PC-9 (cell line): Measurements from ENCODE around the gene PHACTR3. TPM values are rescaled to one million over a fixed set of nuclear protein-coding genes. Genes with fewer than 3 reads are reported as not detected.

Source experiments
- BruUV-seq: library from RNA; stranded (reverse); fragments of 400-500 nt; replicated peaks from 2 replicates; lab custom pipeline; 2021; lab: Mats Ljungman, UMichigan
- CTCF ChIA-PET: fragments of 300-600 bp; sonication (Branson Sonifier 250); formaldehyde crosslinking; loops from one replicate; lab custom pipeline; 2022; ENCODE audit warnings: antibody characterized with exemption; lab: Charles Lee
- POLR2A ChIA-PET: fragments of 300-600 bp; sonication (Branson Sonifier 250); formaldehyde crosslinking; loops from one replicate; lab custom pipeline; 2022; ENCODE audit warnings: antibody characterized with exemption; ENCODE audit not compliant: unreplicated experiment; lab: Charles Lee
- DNase-seq, 2 experiments: peaks; one replicate each; pipeline versions ENCODE4 v3.0.0 to v3.0.0-alpha.2; 2015 to 2022; ENCODE audit warnings: mixed read lengths in 1 of 2
- H2AFZ ChIP-seq: fragments of 200-600 bp; sonication (generic); 2 replicates; pipeline ENCODE4 v1.8.1; 2017; ENCODE audit warnings: antibody characterized with exemption
- H3F3A ChIP-seq: fragments of 200-600 bp; sonication (generic); 2 replicates; pipeline ENCODE4 v1.8.1; 2017; ENCODE audit warnings: antibody characterized with exemption, mild to moderate bottlenecking, low read depth; ENCODE audit not compliant: insufficient read depth
- H3K27ac ChIP-seq: fragments of 200-600 bp; sonication (generic); 2 replicates; pipeline ENCODE4 v1.6.1; 2016; ENCODE audit warnings: mixed run types
- H3K27me3 ChIP-seq: fragments of 200-600 bp; sonication (generic); 2 replicates; pipeline ENCODE4 v1.6.1; 2016; ENCODE audit warnings: low read depth, mixed run types; ENCODE audit not compliant: insufficient read depth
- H3K36me3 ChIP-seq: fragments of 200-600 bp; sonication (generic); 2 replicates; pipeline ENCODE4 v1.6.1; 2016; ENCODE audit warnings: low read depth, mixed run types
- H3K4me1 ChIP-seq: fragments of 200-600 bp; sonication (generic); replicated peaks from 2 replicates; pipeline ENCODE4 v1.6.1; 2016; ENCODE audit warnings: mixed run types; ENCODE audit not compliant: insufficient read depth
- H3K4me2 ChIP-seq: fragments of 200-600 bp; sonication (generic); 2 replicates; pipeline ENCODE4 v1.6.1; 2017; ENCODE audit warnings: mixed run types
- H3K4me3 ChIP-seq: fragments of 200-600 bp; sonication (generic); 2 replicates; pipeline ENCODE4 v1.6.1; 2016; ENCODE audit warnings: mixed run types
- H3K79me2 ChIP-seq: fragments of 200-600 bp; sonication (generic); 2 replicates; pipeline ENCODE4 v1.6.1; 2017; ENCODE audit warnings: low read depth, mixed run types
- H3K9me2 ChIP-seq: fragments of 200-600 bp; sonication (generic); 2 replicates; pipeline ENCODE4 v1.8.1; 2017; ENCODE audit warnings: mild to moderate bottlenecking; ENCODE audit not compliant: insufficient read depth
- H3K9me3 ChIP-seq: fragments of 200-600 bp; sonication (generic); 2 replicates; pipeline ENCODE4 v1.8.1; 2016; ENCODE audit warnings: low read depth; ENCODE audit not compliant: insufficient read depth
- H4K20me1 ChIP-seq: fragments of 200-600 bp; sonication (generic); 2 replicates; pipeline ENCODE4 v1.8.1; 2017; ENCODE audit not compliant: insufficient read depth
- EZH2 ChIP-seq: fragments of 200-600 bp; sonication (generic); IDR thresholded peaks from 2 replicates; pipeline ENCODE4 v1.8.0; 2017; ENCODE audit warnings: antibody characterized with exemption, low read depth
- intact Hi-C: fragments of 100-400 bp; cut with micrococcal nuclease; formaldehyde crosslinking; loops from one replicate; pipeline ENCODE4 v1.10.0; 2022; ENCODE audit not compliant: unreplicated experiment
- total RNA-seq: library from RNA; stranded (reverse); gene quantifications from 2 replicates; pipeline ENCODE4 v1.2.3, GENCODE V29; 2021
- TF ChIP-seq, protein P1 (sequence below): fragments of 200-600 bp; sonication (generic); conservative IDR thresholded peaks from 2 replicates; pipeline ENCODE4 v1.6.1; 2017; ENCODE audit warnings: mixed run types, antibody characterized with exemption, mild to moderate bottlenecking, moderate library complexity

The PHACTR3 gene
- total RNA-seq, 1 experiment from 2014 or later: 0.41 TPM

DNA sequence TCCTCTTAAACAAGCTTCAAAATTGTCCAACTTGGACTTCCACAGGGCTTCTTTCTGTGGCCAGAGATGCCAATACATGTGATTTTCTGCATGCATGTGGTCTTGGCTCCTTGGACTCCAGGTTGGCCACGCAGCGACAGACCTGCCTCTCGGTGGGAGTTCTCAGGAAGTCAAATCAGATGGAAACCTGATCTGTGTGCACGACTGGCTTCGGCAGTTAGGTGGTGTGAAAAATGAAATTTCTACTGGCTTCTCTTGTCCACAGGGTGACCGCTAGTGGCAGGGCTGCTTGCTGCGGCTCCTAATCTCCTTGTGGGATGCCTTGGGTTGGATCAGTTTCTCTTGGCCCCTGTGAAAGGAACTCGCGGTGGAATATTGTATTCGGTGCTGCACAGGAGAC, 57.3 kb downstream of the PHACTR3 start:
- Histone ChIP-seq H3K27ac (no peak overlapping the region), H3K9me3 (peaks cover 9% of the 10 kb centered on the region), H3K4me2 (no peak overlapping the region), H3K27me3 (peaks cover 73% of the 10 kb centered on the region), H3K36me3 (no peaks in the 10 kb centered on the region), H3K4me3 (no peak overlapping the region), H2AFZ (no peak overlapping the region), H3F3A (no peaks in the 10 kb centered on the region), H3K9me2 (no peaks in the 10 kb centered on the region), H4K20me1 (no peaks in the 10 kb centered on the region), H3K4me1 (no peaks in the 10 kb centered on the region), H3K79me2 (no peaks in the 10 kb centered on the region)
- intact Hi-C loops: no loop called here
- ChIA-PET POLR2A (no interaction called here), CTCF (no interaction called here)
- TF ChIP-seq EZH2: no peak
- BruUV-seq: no TSS peak
- DNase-seq: no peak

- no TSS peak for BruUV-seq
- DNase-seq: no peak
- Histone ChIP-seq H3K27ac (no peak overlapping the region), H3K36me3 (no peaks in the 10 kb centered on the region), H3K9me2 (no peaks in the 10 kb centered on the region), H3K9me3 (peaks cover 4% of the 10 kb centered on the region), H3K27me3 (peaks cover 78% of the 10 kb centered on the region), H4K20me1 (no peaks in the 10 kb centered on the region), H2AFZ (no peak overlapping the region), H3K79me2 (no peaks in the 10 kb centered on the region), H3K4me2 (no peak overlapping the region), H3K4me1 (no peaks in the 10 kb centered on the region), H3F3A (no peaks in the 10 kb centered on the region), H3K4me3 (no peak overlapping the region)
- TF ChIP-seq, protein P1, sequence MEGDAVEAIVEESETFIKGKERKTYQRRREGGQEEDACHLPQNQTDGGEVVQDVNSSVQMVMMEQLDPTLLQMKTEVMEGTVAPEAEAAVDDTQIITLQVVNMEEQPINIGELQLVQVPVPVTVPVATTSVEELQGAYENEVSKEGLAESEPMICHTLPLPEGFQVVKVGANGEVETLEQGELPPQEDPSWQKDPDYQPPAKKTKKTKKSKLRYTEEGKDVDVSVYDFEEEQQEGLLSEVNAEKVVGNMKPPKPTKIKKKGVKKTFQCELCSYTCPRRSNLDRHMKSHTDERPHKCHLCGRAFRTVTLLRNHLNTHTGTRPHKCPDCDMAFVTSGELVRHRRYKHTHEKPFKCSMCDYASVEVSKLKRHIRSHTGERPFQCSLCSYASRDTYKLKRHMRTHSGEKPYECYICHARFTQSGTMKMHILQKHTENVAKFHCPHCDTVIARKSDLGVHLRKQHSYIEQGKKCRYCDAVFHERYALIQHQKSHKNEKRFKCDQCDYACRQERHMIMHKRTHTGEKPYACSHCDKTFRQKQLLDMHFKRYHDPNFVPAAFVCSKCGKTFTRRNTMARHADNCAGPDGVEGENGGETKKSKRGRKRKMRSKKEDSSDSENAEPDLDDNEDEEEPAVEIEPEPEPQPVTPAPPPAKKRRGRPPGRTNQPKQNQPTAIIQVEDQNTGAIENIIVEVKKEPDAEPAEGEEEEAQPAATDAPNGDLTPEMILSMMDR: no peak
- no peak for TF ChIP-seq EZH2
- ChIA-PET CTCF (no interaction called here), POLR2A (no interaction called here)
- intact Hi-C loops: no loop called here
Measured at GRCh38 chr20:59662161-59662560, 57.8 kb downstream of the PHACTR3 start.

DNA sequence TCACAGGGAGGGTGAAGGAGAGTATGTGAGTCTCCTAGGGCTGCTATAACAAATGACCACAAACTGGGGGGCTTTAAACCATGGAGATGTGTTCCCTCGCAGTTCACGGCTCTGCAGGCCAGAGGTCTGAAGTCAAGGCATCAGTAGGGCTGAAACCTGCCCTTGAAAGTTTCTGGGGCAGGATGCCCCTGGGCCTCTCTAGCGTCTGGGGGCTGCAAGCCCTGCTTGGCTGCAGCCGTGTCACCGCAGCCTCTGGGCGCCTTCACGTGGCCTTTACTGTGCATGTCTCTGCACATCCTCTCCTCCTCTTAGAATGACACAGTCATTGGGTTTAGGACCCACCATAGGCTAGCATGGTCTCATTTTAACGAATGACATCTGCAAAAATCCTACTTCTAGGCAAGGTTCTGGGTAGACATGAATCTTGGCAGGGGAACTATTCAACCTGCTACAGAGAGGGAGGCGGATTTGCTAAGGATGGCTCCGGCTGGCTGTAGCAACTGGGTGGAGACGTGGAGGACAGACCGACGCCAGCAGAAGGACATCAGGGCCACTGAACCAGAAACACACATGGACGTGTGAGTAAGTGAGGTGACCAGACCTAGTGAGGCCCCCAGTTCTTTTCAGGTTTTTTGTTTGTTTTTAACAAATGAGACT, 58.6 kb downstream of the PHACTR3 start:
- ChIA-PET CTCF (no interaction called here), POLR2A (no interaction called here)
- Histone ChIP-seq H4K20me1 (no peaks in the 10 kb centered on the region), H3K4me1 (no peaks in the 10 kb centered on the region), H3K4me2 (no peak overlapping the region), H3K9me2 (no peaks in the 10 kb centered on the region), H3K27ac (no peak overlapping the region), H3K27me3 (peaks cover 86% of the 10 kb centered on the region), H3K36me3 (no peaks in the 10 kb centered on the region), H3K9me3 (no peaks in the 10 kb centered on the region; the same call in 1 of the 2 replicates), H3K79me2 (no peaks in the 10 kb centered on the region), H3F3A (no peaks in the 10 kb centered on the region), H2AFZ (no peak overlapping the region), H3K4me3 (no peak overlapping the region)
- DNase-seq: no peak
- intact Hi-C loops: no loop called here
- no peak for TF ChIP-seq EZH2
- no TSS peak for BruUV-seq

DNA sequence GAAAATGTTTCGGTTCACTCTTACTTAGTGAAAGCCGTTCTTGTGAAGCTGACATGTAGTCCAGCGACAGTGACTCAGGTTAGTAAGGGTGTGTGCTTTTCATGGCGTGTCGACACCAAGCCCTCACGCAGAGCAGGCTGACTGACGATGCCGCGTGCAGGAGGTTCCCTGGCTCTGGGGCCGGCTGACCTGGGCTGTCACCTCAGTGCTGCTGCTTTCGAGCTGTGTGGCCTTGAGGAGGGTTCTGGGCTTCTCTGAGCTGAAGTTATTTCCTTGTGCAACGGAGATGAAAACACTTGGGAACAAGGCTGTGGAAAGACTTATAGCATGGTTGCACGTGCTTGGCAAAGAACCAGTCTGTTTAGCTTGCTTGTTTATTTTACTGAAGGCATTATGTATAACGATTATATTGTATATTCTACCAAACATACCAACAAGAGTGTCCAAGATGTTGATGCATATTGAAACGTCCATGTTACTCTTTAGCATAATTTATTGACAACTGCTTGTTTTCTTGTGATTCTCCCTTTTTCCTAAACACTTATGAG, 59.2 kb downstream of the PHACTR3 start:
- CTCF ChIA-PET: no interaction called here
- no peaks in the 10 kb centered on the region for H3F3A ChIP-seq
- H3K9me3 ChIP-seq: no peaks in the 10 kb centered on the region; the same call in 1 of the 2 replicates
- H3K4me2 ChIP-seq: no peak overlapping the region
- H3K4me3 ChIP-seq: no peak overlapping the region
- H3K27me3 ChIP-seq: peaks cover 92% of the 10 kb centered on the region
- no peaks in the 10 kb centered on the region for H3K4me1 ChIP-seq
- no TSS peak for BruUV-seq
- TF ChIP-seq EZH2: no peak
- TF ChIP-seq, protein P1: no peak
- H3K9me2 ChIP-seq: no peaks in the 10 kb centered on the region
- H4K20me1 ChIP-seq: no peaks in the 10 kb centered on the region
- H3K79me2 ChIP-seq: no peaks in the 10 kb centered on the region
- intact Hi-C loops: no loop called here
- no peak overlapping the region for H2AFZ ChIP-seq
- POLR2A ChIA-PET: no interaction called here
- no peak for DNase-seq
- no peak overlapping the region for H3K27ac ChIP-seq
- no peaks in the 10 kb centered on the region for H3K36me3 ChIP-seq
